RCC 7860 (cell line): ENCODE results near the gene CTNNBL1.

Experiments
- DNase-seq: peaks from one replicate; pipeline ENCODE4 v3.0.0-alpha.2; 2015; ENCODE audit warnings: low spot score
- FAIRE-seq: peaks from 2 replicates; lab custom pipeline; 2012; peaks lifted over from hg19 to GRCh38; lab: Jason Lieb, UNC

The CTNNBL1 gene

DNA sequence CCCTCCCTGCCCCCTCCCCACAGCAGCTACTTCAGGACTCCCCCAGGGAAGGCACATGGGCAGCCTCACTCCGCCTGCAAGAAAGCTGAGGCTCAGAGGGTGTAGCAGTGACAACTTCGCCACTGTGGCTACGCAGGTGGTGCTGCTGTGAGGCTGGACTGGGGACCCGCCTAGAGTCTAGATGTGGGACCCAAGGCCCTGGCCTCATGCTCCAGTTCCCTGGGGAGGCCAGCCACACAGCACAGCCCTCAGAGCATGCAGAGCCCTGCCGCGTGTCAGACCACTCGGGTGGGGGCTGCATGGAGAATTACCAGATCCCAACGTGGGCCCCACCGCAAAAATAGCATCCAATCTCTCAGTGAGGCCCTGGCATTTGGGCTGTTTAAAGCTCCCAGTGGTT lies 178.3 kb downstream of the CTNNBL1 start:
- no peak for FAIRE-seq
- DNase-seq = no peak

GRCh38 chr20:37873884-37874283 lies 180.1 kb downstream of the CTNNBL1 start:
- FAIRE-seq (no peak), DNase-seq (no peak)

GRCh38 chr20:37875460-37876175 lies 181.8 kb downstream of the CTNNBL1 start:
- FAIRE-seq (no peak), DNase-seq (no peak)

GRCh38 chr20:37876863-37877262 lies 183.0 kb downstream of the CTNNBL1 start:
- FAIRE-seq (no peak), DNase-seq (no peak)

GRCh38 chr20:37877832-37878772 lies 184.3 kb downstream of the CTNNBL1 start:
- FAIRE-seq = no peak
- DNase-seq = no peak

DNA sequence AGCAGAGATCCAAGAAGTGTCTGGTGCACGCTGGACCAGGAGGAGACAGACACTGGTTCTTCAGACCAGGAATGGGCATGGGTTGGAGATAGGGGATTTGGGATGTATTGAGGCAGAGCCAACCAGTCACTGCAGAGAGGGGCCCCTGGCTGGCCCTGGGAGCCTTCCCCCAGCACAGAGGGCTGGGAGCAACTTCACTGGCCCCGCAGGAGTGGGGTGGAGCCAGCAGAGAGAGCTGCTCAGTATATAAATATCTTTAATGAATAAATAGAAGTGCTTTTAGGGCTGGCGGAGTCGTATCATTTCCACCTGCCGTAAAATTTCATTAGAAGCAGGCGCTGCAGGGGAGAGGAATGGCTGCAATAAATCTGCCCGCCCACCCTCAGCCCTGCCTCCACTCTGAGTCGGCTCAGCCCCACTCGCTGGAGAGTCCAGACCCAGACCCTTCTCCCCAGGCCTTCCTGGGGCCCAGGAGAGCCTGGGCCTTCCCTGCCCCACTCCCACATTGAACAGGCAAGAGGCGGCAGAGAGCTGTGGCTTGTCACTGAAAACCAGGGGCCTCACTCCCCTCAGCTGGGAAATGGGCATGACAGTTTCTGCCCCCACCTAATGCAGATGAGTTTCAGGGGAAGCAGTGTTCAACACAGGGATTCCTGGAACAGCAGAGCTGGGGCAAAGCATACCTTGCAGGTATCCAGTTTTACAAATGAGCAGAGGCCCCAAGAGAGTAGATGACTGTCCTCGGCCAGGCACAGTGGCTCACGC lies 185.2 kb downstream of the CTNNBL1 start:
- FAIRE-seq (no peak), DNase-seq (no peak)

- no peak for FAIRE-seq
These were observed 186.0 kb downstream of the CTNNBL1 start for GRCh38 chr20:37879843-37880242.

GRCh38 chr20:37880726-37881591 lies 187.1 kb downstream of the CTNNBL1 start:
- no peak for DNase-seq
- FAIRE-seq = no peak

More at GRCh38 chr20:37879843-37880242, 186.0 kb downstream of the CTNNBL1 start:
- no peak for DNase-seq

GRCh38 chr20:37881601-37882343 lies 187.9 kb downstream of the CTNNBL1 start:
- FAIRE-seq = no peak
- no peak for DNase-seq

DNA sequence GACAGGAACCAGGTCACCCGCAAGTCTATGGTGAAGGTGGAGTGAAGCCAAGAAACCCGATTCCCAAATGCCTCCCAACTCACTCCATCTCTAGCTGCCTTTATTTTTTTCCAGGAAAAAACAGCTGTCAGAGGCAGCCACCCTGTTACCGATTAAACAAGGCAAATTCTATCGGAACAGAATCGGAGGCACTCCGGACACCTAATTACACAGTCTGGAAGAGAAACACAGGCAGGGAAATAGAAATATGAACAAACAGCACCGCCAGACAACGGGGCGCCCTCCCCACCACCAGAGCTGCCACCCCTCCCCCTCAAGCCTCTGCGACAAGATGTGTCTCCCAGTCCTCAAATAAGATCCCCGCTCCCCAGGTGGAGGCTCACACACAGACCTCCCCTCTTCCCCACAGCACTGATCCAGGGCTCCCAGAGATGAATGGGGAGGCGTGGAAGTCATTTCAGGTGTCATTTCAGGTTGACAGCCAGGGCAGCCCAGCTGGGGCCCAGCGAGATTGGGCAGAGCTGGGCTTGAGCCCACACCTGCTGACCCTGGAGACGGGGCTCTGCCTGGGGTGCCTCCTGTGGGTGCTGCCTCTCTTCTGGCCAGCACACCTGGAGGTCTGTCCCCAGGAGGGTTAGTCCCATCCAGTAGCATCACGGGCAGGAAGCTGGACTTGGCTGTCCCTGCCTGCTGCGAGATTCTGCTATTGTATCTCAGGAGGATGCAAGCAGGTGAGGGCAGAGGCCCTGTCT lies 189.3 kb downstream of the CTNNBL1 start:
- DNase-seq (no peak), FAIRE-seq (no peak)

- no peak for FAIRE-seq
- DNase-seq = no peak
These were observed 191.2 kb downstream of the CTNNBL1 start for GRCh38 chr20:37885042-37885441.

DNA sequence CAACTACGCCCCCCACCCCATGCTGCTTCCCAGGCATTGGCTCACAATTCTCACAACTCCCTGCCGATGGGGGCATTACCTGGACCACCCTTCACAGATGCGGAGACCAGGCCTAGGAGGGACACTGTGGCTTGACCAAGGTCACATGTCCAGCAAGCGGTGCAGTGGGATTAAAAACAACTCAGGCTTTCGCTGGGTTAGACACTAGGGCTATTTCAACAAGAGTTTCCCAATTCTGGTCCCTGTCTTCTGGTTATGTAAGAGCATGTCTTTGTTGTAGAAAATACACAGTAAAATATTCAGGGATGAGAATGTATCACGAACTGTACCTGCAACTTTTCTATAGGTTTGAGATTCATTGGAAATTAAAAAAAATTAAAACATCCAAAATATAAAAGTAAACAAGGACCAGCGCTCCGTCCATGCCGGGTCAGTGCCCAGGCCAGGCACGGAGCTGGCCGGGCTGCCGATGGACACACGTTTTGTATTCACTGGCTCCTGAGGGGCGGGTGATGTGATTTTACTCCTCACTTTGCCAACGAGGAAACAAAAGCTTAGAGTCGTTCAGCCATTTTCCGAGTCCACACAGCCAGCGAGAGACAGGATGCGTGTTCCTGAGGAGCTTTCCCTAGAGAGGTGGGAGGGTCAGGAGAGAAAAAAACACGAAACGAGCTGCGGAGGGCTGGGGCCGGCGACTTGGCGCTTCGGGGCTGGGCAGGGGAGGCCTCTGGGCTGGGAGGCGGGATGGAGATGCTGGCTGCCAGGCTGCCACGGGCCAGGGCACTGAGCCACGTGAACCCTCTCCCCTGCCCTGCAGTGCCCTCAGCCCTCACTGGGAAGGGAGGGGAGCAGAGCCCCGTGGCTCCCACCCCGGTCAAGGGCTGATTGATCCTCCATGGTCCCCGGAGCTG lies 192.0 kb downstream of the CTNNBL1 start:
- FAIRE-seq (no peak), DNase-seq (no peak)

DNA sequence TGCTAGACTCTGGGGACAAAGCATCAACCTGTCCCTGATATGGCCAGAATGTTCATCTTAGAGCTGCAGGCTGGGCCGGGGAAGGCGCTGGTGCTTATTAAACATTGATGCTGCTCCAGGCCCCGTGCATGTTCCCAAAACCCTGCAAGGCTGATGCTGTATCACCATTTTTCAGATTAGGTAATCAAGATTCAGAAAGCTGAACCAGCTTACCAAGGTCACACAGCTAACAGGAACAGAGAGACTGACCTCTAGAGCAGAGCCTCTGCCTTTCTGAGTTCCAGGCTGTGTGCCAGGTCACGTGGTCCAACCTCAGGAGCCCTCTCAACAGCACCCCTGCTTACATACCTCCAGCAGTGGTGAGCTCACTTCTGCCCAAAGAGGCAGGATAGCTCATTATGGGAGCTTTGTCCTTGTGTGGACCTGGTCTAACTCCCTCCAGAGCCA lies 193.0 kb downstream of the CTNNBL1 start:
- no peak for FAIRE-seq
- peak; percentile 19 for DNase-seq

GRCh38 chr20:37888641-37889040 lies 194.8 kb downstream of the CTNNBL1 start:
- DNase-seq (no peak), FAIRE-seq (no peak)

DNA sequence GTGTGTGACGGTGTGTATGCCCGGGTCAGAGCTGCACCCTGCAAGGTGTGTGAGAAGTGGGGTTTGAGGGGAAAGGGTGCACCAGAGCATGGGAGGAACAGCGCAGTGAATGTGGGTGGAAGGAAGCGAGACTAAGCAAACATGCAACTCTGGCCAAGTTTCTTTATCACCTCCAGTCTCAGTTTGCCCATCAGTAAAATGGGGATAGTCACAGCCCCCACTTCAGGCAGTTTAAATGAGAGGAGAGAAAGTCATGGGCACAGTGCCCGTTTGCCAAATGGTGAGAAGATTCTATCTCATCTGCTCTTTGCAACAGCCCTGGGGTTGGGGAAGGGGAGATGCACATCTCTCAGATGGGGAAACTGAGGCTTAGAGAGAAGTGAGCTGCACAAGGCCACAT lies 196.3 kb downstream of the CTNNBL1 start:
- FAIRE-seq (no peak), DNase-seq (no peak)

- FAIRE-seq = no peak
- no peak for DNase-seq
These were observed 196.8 kb downstream of the CTNNBL1 start for GRCh38 chr20:37890643-37891042.

DNA sequence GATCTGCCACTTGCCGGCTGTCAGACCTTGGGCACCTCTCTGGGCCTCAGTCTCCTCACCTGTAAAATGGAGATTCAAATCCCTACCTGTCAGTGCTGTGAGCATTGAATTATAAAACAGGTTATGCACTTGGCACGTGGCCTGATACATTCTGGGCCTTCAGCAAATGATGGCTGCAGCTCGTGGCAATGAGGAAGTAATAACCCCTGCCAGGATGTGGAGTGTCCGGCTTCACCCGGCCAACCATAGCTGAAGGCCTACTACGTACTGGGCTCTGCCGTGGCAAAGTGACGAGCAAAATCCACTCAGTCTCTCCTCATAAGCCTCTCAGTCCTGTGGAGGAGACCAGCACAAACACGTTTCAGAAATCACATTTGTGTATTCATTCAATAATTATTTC lies 198.2 kb downstream of the CTNNBL1 start:
- FAIRE-seq (no peak), DNase-seq (no peak)
